SK-N-SH treated with all-trans-retinoic acid at 6 μM for 48 hours (cell line): ENCODE results near the gene MXD1.

Source experiments
- ARNTL ChIP-seq: fragments of 450-650 bp; formaldehyde crosslinking; IDR thresholded peaks from 2 replicates; pipeline ENCODE4 v1.5.0; 2020; ENCODE audit warnings: low read depth, mild to moderate bottlenecking, moderate library complexity, borderline replicate concordance
- CREB5 ChIP-seq: fragments of 250-450 bp; sonication (Bioruptor Pico); IDR thresholded peaks from 2 replicates; pipeline ENCODE4 v1.5.1; 2020; ENCODE audit warnings: low read depth, mild to moderate bottlenecking, moderate library complexity
- GLIS3 ChIP-seq: fragments of 250-450 bp; sonication (Bioruptor Pico); IDR thresholded peaks from 2 replicates; pipeline ENCODE4 v1.5.0; 2020; ENCODE audit warnings: mild to moderate bottlenecking, moderate library complexity
- ISL1 ChIP-seq: fragments of 250-450 bp; sonication (Bioruptor Pico); IDR thresholded peaks from 2 replicates; pipeline ENCODE4 v2.1.2; 2022; ENCODE audit warnings: mild to moderate bottlenecking, moderate library complexity
- PATZ1 ChIP-seq: fragments of 250-450 bp; sonication (Bioruptor Pico); IDR thresholded peaks from 2 replicates; pipeline ENCODE4 v1.8.0; 2020; ENCODE audit warnings: mild to moderate bottlenecking, moderate library complexity, borderline replicate concordance
- RARB ChIP-seq: fragments of 250-450 bp; sonication (Bioruptor Pico); IDR thresholded peaks from 2 replicates; pipeline ENCODE4 v1.8.0; 2021; ENCODE audit warnings: mild to moderate bottlenecking, moderate library complexity
- TSHZ2 ChIP-seq: fragments of 250-450 bp; sonication (Bioruptor Pico); IDR thresholded peaks from 2 replicates; pipeline ENCODE4 v1.5.0; 2020; ENCODE audit warnings: mild to moderate bottlenecking, moderate library complexity
- ZFP30 ChIP-seq: fragments of 450-650 bp; formaldehyde crosslinking; IDR thresholded peaks from 2 replicates; pipeline ENCODE4 v1.5.0; 2022; ENCODE audit warnings: mild to moderate bottlenecking, moderate library complexity
- ZNF565 ChIP-seq: fragments of 450-650 bp; formaldehyde crosslinking; conservative IDR thresholded peaks from 2 replicates; pipeline ENCODE4 v1.5.0; 2020; ENCODE audit warnings: low read depth, mild to moderate bottlenecking, moderate library complexity
- ZNF8 ChIP-seq: fragments of 450-650 bp; formaldehyde crosslinking; IDR thresholded peaks from 2 replicates; pipeline ENCODE4 v1.5.0; 2020; ENCODE audit warnings: mild to moderate bottlenecking, moderate library complexity

GRCh38 chr2:69955029-69955428 lies 40.1 kb downstream of the MXD1 start:
- TF ChIP-seq PATZ1: no peak
- no peak for TF ChIP-seq ZFP30 (CRISPR knock-in tag)
- no peak for TF ChIP-seq ISL1 (CRISPR knock-in tag)
- TF ChIP-seq ZNF565 (CRISPR knock-in tag): no peak
- TF ChIP-seq RARB (CRISPR knock-in tag): no peak
- TF ChIP-seq CREB5: no peak
- TF ChIP-seq ZNF8 (CRISPR knock-in tag): no peak
- TF ChIP-seq TSHZ2 (CRISPR knock-in tag): no peak
- TF ChIP-seq ARNTL (CRISPR knock-in tag): no peak
- TF ChIP-seq GLIS3: no peak
